Vagina (tissue), 2 donors: ENCODE results near the gene KCNK5. TPM values are rescaled to one million over a fixed set of nuclear protein-coding genes. Genes with fewer than 3 reads are reported as not detected.

Source experiments
- DNase-seq, 2 donors: peaks; one replicate each; pipeline ENCODE4 v3.0.0-alpha.2; 2017; ENCODE audit errors: extremely low spot score in 2 of 2
- H3K27ac ChIP-seq: fragments of 200-600 bp; sonication (generic); one replicate; pipeline ENCODE4 v1.5.1; 2019
- H3K27me3 ChIP-seq: fragments of 200-600 bp; sonication (generic); one replicate; pipeline ENCODE4 v1.5.1; 2019
- H3K36me3 ChIP-seq, 2 donors: fragments of 200-600 bp; sonication (generic); one replicate each; pipeline ENCODE4 v1.5.1; 2017 to 2019
- H3K4me1 ChIP-seq: fragments of 200-600 bp; sonication (generic); one replicate; pipeline ENCODE4 v1.5.1; 2019
- H3K4me3 ChIP-seq, 2 donors: fragments of 200-600 bp; sonication (generic); 1 replicate in 1 of 2; 2 replicates in 1 of 2; pipeline ENCODE4 v1.5.1; 2016 to 2019
- H3K9me3 ChIP-seq: fragments of 200-600 bp; sonication (generic); one replicate; pipeline ENCODE4 v1.5.1; 2019
- CTCF ChIP-seq, 3 experiments: fragments of 450-650 bp in 2 of 3; fragments of 200-600 bp in 1 of 3; sonication (generic) in 1 of 3; IDR thresholded peaks; one replicate each; pipeline ENCODE4 v1.5.1; 2017 to 2019; ENCODE audit warnings: antibody characterized with exemption in 3 of 3, mild to moderate bottlenecking in 2 of 3, moderate library complexity in 2 of 3
- POLR2A ChIP-seq, 2 donors: fragments of 450-650 bp; IDR thresholded peaks; one replicate each; pipeline ENCODE4 v1.6.1; 2017; ENCODE audit warnings: antibody characterized with exemption in 2 of 2, mild to moderate bottlenecking in 2 of 2, moderate library complexity in 2 of 2
- POLR2AphosphoS5 ChIP-seq, 2 donors: sonication (generic); formaldehyde crosslinking; IDR thresholded peaks; one replicate each; pipeline ENCODE4 v1.9.0; 2017; ENCODE audit warnings: antibody characterized with exemption in 2 of 2, mild to moderate bottlenecking in 2 of 2, low read depth in 1 of 2; ENCODE audit not compliant: insufficient read depth in 1 of 2
- intact Hi-C: fragments of 100-400 bp; cut with DNase I; formaldehyde crosslinking; loops from one replicate; pipeline ENCODE4 v1.15.1; 2023
- total RNA-seq: library from RNA; depleted of rRNA; stranded (reverse); fragments of >200 nt; gene quantifications from one replicate; pipeline ENCODE4 v1.2.3, GENCODE V29; 2016

The KCNK5 gene
- total RNA-seq, 1 donor from 2014 or later: 16.7 TPM

- Histone ChIP-seq H3K27ac (no peak overlapping the region), H3K4me3 (no peak overlapping the region), H3K9me3 (no peaks in the 10 kb centered on the region), H3K27me3 (no peaks in the 10 kb centered on the region), H3K36me3 (no peaks in the 10 kb centered on the region), H3K4me1 (no peaks in the 10 kb centered on the region)
- TF ChIP-seq POLR2AphosphoS5 (IDR thresholded peaks at IDR 0.05; ENCODE audit: insufficient read depth in 1 of 2, low read depth in 1 of 2) (no peak), POLR2A (IDR thresholded peaks at IDR 0.05) (no peak), CTCF (IDR thresholded peaks at IDR 0.05) (no peak)
- intact Hi-C loops: no loop called here
- no peak for DNase-seq
Measured at GRCh38 chr6:39266375-39266774, 37.1 kb upstream of the KCNK5 start.

- Histone ChIP-seq H3K9me3 (no peaks in the 10 kb centered on the region), H3K4me3 (no peak overlapping the region), H3K4me1 (no peaks in the 10 kb centered on the region), H3K27ac (no peak overlapping the region), H3K27me3 (no peaks in the 10 kb centered on the region), H3K36me3 (no peaks in the 10 kb centered on the region)
- no peak for DNase-seq
- TF ChIP-seq POLR2AphosphoS5 (IDR thresholded peaks at IDR 0.05; ENCODE audit: insufficient read depth in 1 of 2, low read depth in 1 of 2) (no peak), CTCF (IDR thresholded peaks at IDR 0.05) (no peak), POLR2A (IDR thresholded peaks at IDR 0.05) (no peak)
- intact Hi-C loops: no loop called here
Measured at GRCh38 chr6:39263303-39264037, 34.2 kb upstream of the KCNK5 start.

- Histone ChIP-seq H3K9me3 (no peaks in the 10 kb centered on the region), H3K36me3 (no peaks in the 10 kb centered on the region), H3K4me1 (no peaks in the 10 kb centered on the region), H3K27me3 (no peaks in the 10 kb centered on the region), H3K27ac (no peak overlapping the region), H3K4me3 (no peak overlapping the region)
- intact Hi-C loops: no loop called here
- TF ChIP-seq CTCF (IDR thresholded peaks at IDR 0.05): no peak
- DNase-seq: no peak
Measured at GRCh38 chr6:39261751-39262150, 32.5 kb upstream of the KCNK5 start.

GRCh38 chr6:39260953-39261352 is 31.7 kb upstream of the KCNK5 start:
- intact Hi-C loops: no loop called here
- TF ChIP-seq POLR2AphosphoS5 (IDR thresholded peaks at IDR 0.05; ENCODE audit: insufficient read depth in 1 of 2, low read depth in 1 of 2) (no peak), POLR2A (IDR thresholded peaks at IDR 0.05) (no peak)
- H3K27ac ChIP-seq: no peak overlapping the region
- no peak overlapping the region for H3K4me3 ChIP-seq
- H3K27me3 ChIP-seq: no peaks in the 10 kb centered on the region
- DNase-seq: no peak
- no peaks in the 10 kb centered on the region for H3K36me3 ChIP-seq
- no peaks in the 10 kb centered on the region for H3K9me3 ChIP-seq
- no peaks in the 10 kb centered on the region for H3K4me1 ChIP-seq

- TF ChIP-seq POLR2AphosphoS5 (IDR thresholded peaks at IDR 0.05; ENCODE audit: insufficient read depth in 1 of 2, low read depth in 1 of 2) (no peak), CTCF (IDR thresholded peaks at IDR 0.05) (no peak), POLR2A (IDR thresholded peaks at IDR 0.05) (no peak)
- H3K9me3 ChIP-seq: no peaks in the 10 kb centered on the region
- DNase-seq: no peak
- no peaks in the 10 kb centered on the region for H3K36me3 ChIP-seq
- no peak overlapping the region for H3K4me3 ChIP-seq
- no peak overlapping the region for H3K27ac ChIP-seq
- intact Hi-C loops: no loop called here
- H3K4me1 ChIP-seq: no peaks in the 10 kb centered on the region
- no peaks in the 10 kb centered on the region for H3K27me3 ChIP-seq
Measured at GRCh38 chr6:39260456-39260855, 31.2 kb upstream of the KCNK5 start.
